Neutrophil (primary cell): ENCODE measurements around the gene CUL1.
A peak's percentile ranks its signal among the peaks of the same experiment; 100 is the strongest.

Experiments
- H3K27ac ChIP-seq: fragments of 200-600 bp; sonication (generic); 2 replicates; pipeline ENCODE4 v1.5.1; 2016; ENCODE audit warnings: mild to moderate bottlenecking, moderate library complexity
- H3K27me3 ChIP-seq: fragments of 200-600 bp; sonication (generic); 2 replicates; pipeline ENCODE4 v1.6.0; 2016; ENCODE audit warnings: mild to moderate bottlenecking
- H3K36me3 ChIP-seq: fragments of 200-600 bp; sonication (generic); 2 replicates; pipeline ENCODE4 v1.5.1; 2017
- H3K4me1 ChIP-seq, 2 experiments: fragments of 200-600 bp in 1 of 2; sonication (generic) in 1 of 2; 1 replicate in 1 of 2; 2 replicates in 1 of 2; pipeline versions ENCODE4 v1.5.1 to v1.6.1; 2013 to 2016; ENCODE audit warnings: low read depth in 1 of 2, low read length in 1 of 2, mild to moderate bottlenecking in 1 of 2, moderate library complexity in 1 of 2; ENCODE audit not compliant: control insufficient read depth in 1 of 2, insufficient read depth in 1 of 2
- H3K4me3 ChIP-seq, 2 experiments: fragments of 200-600 bp in 1 of 2; sonication (generic) in 1 of 2; 1 replicate in 1 of 2; 2 replicates in 1 of 2; pipeline ENCODE4 v1.5.1; 2013 to 2016; ENCODE audit warnings: low read depth in 1 of 2, low read length in 1 of 2, mild to moderate bottlenecking in 1 of 2, moderate library complexity in 1 of 2
- H3K9me3 ChIP-seq: fragments of 200-600 bp; sonication (generic); 2 replicates; pipeline ENCODE4 v1.5.1; 2016
- TF ChIP-seq, protein P1 (sequence below): fragments of 200-600 bp; sonication (generic); IDR thresholded peaks from 2 replicates; pipeline ENCODE4 v1.5.1; 2016; ENCODE audit warnings: antibody characterized with exemption

Gene CUL1

DNA sequence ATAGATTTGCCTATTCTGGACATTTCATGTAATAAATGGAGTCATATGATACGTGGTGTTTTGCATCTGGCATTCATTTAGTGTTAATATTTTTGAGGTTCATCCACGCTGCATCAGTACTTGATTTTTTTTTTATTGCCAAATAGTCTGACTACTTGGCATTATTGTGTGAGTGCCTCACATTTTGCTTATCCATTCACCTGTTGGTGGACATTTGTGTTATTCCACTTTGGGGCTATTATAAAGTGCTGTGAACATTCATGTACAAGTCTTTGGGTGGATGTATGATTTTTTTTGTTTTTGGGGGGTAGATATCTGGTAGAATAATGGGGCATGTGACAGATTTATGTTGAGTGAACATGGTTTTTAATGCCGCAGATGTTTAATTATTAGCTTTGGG, 19.7 kb downstream of the CUL1 start:
- Histone ChIP-seq H3K27ac (no peak overlapping the region), H3K9me3 (no peaks in the 10 kb centered on the region), H3K4me1 (peaks cover 25 to 27% of the 10 kb centered on the region in 2 experiments), H3K27me3 (no peaks in the 10 kb centered on the region), H3K4me3 (no peak overlapping the region), H3K36me3 (no peaks in the 10 kb centered on the region)
- TF ChIP-seq, protein P1, sequence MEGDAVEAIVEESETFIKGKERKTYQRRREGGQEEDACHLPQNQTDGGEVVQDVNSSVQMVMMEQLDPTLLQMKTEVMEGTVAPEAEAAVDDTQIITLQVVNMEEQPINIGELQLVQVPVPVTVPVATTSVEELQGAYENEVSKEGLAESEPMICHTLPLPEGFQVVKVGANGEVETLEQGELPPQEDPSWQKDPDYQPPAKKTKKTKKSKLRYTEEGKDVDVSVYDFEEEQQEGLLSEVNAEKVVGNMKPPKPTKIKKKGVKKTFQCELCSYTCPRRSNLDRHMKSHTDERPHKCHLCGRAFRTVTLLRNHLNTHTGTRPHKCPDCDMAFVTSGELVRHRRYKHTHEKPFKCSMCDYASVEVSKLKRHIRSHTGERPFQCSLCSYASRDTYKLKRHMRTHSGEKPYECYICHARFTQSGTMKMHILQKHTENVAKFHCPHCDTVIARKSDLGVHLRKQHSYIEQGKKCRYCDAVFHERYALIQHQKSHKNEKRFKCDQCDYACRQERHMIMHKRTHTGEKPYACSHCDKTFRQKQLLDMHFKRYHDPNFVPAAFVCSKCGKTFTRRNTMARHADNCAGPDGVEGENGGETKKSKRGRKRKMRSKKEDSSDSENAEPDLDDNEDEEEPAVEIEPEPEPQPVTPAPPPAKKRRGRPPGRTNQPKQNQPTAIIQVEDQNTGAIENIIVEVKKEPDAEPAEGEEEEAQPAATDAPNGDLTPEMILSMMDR: no peak

DNA sequence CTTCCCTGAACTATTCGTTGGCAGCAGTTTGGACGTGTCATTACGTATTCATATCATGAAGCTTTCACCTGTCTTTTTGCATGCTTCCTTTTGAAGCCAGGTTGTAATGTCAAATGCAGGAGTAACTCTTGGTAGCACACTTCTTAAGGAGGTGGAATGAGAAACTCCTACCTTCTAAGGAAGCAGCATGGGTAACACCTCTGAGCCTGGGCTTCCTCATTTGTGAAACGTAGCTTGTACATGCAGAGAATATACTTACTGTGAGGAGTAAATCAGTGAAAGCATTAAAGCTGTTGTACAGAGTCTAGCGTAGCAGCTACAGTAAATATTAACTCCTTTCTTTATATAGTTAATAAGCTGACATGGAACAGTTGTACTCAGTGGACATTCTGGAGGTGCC, 21.1 kb downstream of the CUL1 start:
- Histone ChIP-seq H3K36me3 (no peaks in the 10 kb centered on the region), H3K4me3 (no peak overlapping the region), H3K27ac (no peak overlapping the region), H3K4me1 (peaks cover 32 to 38% of the 10 kb centered on the region in 2 experiments), H3K27me3 (no peaks in the 10 kb centered on the region), H3K9me3 (no peaks in the 10 kb centered on the region)
- TF ChIP-seq, protein P1: no peak

- Histone ChIP-seq H3K4me1 (peaks cover 32 to 38% of the 10 kb centered on the region in 2 experiments), H3K36me3 (no peaks in the 10 kb centered on the region)
- TF ChIP-seq, protein P1: no peak
These were observed 21.8 kb downstream of the CUL1 start for GRCh38 chr7:148720472-148720871.

GRCh38 chr7:148721390-148721789, 22.7 kb downstream of the CUL1 start:
- Histone ChIP-seq H3K4me3 (no peak overlapping the region), H3K4me1 (peaks cover 32 to 39% of the 10 kb centered on the region in 2 experiments), H3K27me3 (no peaks in the 10 kb centered on the region), H3K36me3 (no peaks in the 10 kb centered on the region), H3K9me3 (no peaks in the 10 kb centered on the region), H3K27ac (no peak overlapping the region)
- TF ChIP-seq, protein P1: no peak

More at GRCh38 chr7:148720472-148720871, 21.8 kb downstream of the CUL1 start:
- H3K9me3 ChIP-seq: no peaks in the 10 kb centered on the region
- H3K27ac ChIP-seq: no peak overlapping the region
- H3K4me3 ChIP-seq: no peak overlapping the region
- no peaks in the 10 kb centered on the region for H3K27me3 ChIP-seq

- peak overlapping the region; percentile 40 for H3K27ac ChIP-seq
- no peaks in the 10 kb centered on the region for H3K27me3 ChIP-seq
- H3K4me3 ChIP-seq: no peak overlapping the region
- H3K4me1 ChIP-seq: peaks cover 36 to 49% of the 10 kb centered on the region in 2 experiments
- TF ChIP-seq, protein P1: no peak
- H3K9me3 ChIP-seq: no peaks in the 10 kb centered on the region
- H3K36me3 ChIP-seq: no peaks in the 10 kb centered on the region
These were observed 23.9 kb downstream of the CUL1 start for GRCh38 chr7:148722340-148723165.
